HepG2 (cell line): ENCODE measurements around the gene RAD1. TPM values are rescaled to one million over a fixed set of nuclear protein-coding genes. Genes with fewer than 3 reads are reported as not detected.

Source experiments
- AGO2 ChIP-seq: fragments of 200-400 bp; formaldehyde crosslinking; optimal IDR thresholded peaks from 2 replicates; pipeline ENCODE3; 2017; ENCODE audit warnings: mild to moderate bottlenecking, low read depth, low read length, moderate library complexity
- AHR ChIP-seq: IDR thresholded peaks from 2 replicates; pipeline ENCODE4 v1.6.1; 2018; ENCODE audit warnings: missing genetic modification reagents, missing compliant biosample characterization
- ATF3 ChIP-seq: sonication (generic); formaldehyde crosslinking; IDR thresholded peaks from 2 replicates; pipeline ENCODE4 v1.4.0; 2020; ENCODE audit warnings: missing genetic modification reagents
- CSRNP2 ChIP-seq: sonication (generic); formaldehyde crosslinking; conservative IDR thresholded peaks from 2 replicates; pipeline ENCODE4 v1.8.0; 2022; ENCODE audit warnings: low read depth, missing genetic modification reagents
- DZIP1 ChIP-seq: sonication (generic); formaldehyde crosslinking; IDR thresholded peaks from 2 replicates; pipeline ENCODE4 v1.5.0; 2020; ENCODE audit warnings: mild to moderate bottlenecking, missing genetic modification reagents
- MYC ChIP-seq: sonication (generic); formaldehyde crosslinking; IDR thresholded peaks from 2 replicates; pipeline ENCODE4 v1.9.0; 2021; ENCODE audit warnings: missing genetic modification reagents, borderline replicate concordance
- NFATC3 ChIP-seq: sonication (generic); formaldehyde crosslinking; IDR thresholded peaks from 2 replicates; pipeline ENCODE4 v1.5.1; 2020; ENCODE audit warnings: mild to moderate bottlenecking, missing genetic modification reagents
- NFE2 ChIP-seq: sonication (generic); formaldehyde crosslinking; IDR thresholded peaks from 2 replicates; pipeline ENCODE4 v1.4.0; 2020; ENCODE audit warnings: missing genetic modification reagents
- NFE2L2 ChIP-seq: fragments of 150-350 bp; IDR thresholded peaks from 2 replicates; pipeline ENCODE4 v1.6.1; 2014; ENCODE audit warnings: low read length
- TBP ChIP-seq: sonication (generic); formaldehyde crosslinking; IDR thresholded peaks from 2 replicates; pipeline ENCODE4 v1.5.0; 2020; ENCODE audit warnings: missing genetic modification reagents
- ZBTB42 ChIP-seq: sonication (generic); formaldehyde crosslinking; IDR thresholded peaks from 2 replicates; pipeline ENCODE4 v1.5.0; 2020; ENCODE audit warnings: mild to moderate bottlenecking, missing genetic modification reagents
- ZNF160 ChIP-seq: sonication (generic); formaldehyde crosslinking; IDR thresholded peaks from 2 replicates; pipeline ENCODE4 v1.8.0; 2022; ENCODE audit warnings: mild to moderate bottlenecking, inconsistent platforms, missing genetic modification reagents
- ZNF263 ChIP-seq: sonication (generic); formaldehyde crosslinking; IDR thresholded peaks from 2 replicates; pipeline ENCODE4 v1.4.0; 2020; ENCODE audit warnings: missing genetic modification reagents
- ZNF510 ChIP-seq: sonication (generic); formaldehyde crosslinking; IDR thresholded peaks from 2 replicates; pipeline ENCODE4 v1.4.0; 2020; ENCODE audit warnings: low read depth, mild to moderate bottlenecking, missing genetic modification reagents
- ZNF7 ChIP-seq: IDR thresholded peaks from 2 replicates; pipeline ENCODE4 v1.6.1; 2016; ENCODE audit warnings: missing biosample characterization, missing genetic modification reagents
- ZNF75D ChIP-seq: sonication (generic); formaldehyde crosslinking; IDR thresholded peaks from 2 replicates; pipeline ENCODE4 v1.8.1; 2023; ENCODE audit warnings: missing genetic modification reagents, mild to moderate bottlenecking, borderline replicate concordance
- ZNF770 ChIP-seq: sonication (generic); formaldehyde crosslinking; IDR thresholded peaks from 2 replicates; pipeline ENCODE4 v1.5.0; 2020; ENCODE audit warnings: mild to moderate bottlenecking, missing genetic modification reagents
- polyA plus RNA-seq, 8 experiments: library from polyadenylated mRNA; depleted of rRNA in 3 of 8; stranded (reverse) in 7 of 8; unstranded in 1 of 8; fragments of >200 nt; fragmentation: Illumina TruSeq in 4 of 8; extraction: Trizol in 4 of 8; gene quantifications; 2 replicates each; pipeline versions ENCODE4 v1.2.1 to v1.2.3, GENCODE V29; 2011 to 2016; ENCODE audit warnings: low read depth in 4 of 8, missing spikeins in 1 of 8, mixed read lengths in 1 of 8; ENCODE audit not compliant: insufficient read depth in 1 of 8
- total RNA-seq, 5 experiments: library from RNA; depleted of rRNA; stranded (reverse); fragments of >200 nt; fragmentation: Illumina TruSeq; extraction: Trizol; gene quantifications; 2 replicates each; pipeline ENCODE4 v1.2.3, GENCODE V29; 2016; ENCODE audit warnings: low read depth in 1 of 5
- TF ChIP-seq, protein P1 (sequence below): sonication (generic); formaldehyde crosslinking; IDR thresholded peaks from 2 replicates; pipeline ENCODE4 v1.4.0; 2020; ENCODE audit warnings: low read depth, missing genetic modification reagents
- TF ChIP-seq, protein P2 (sequence below): sonication (generic); formaldehyde crosslinking; IDR thresholded peaks from 2 replicates; pipeline ENCODE4 v1.8.1; 2023; ENCODE audit warnings: missing genetic modification reagents, mild to moderate bottlenecking, borderline replicate concordance

Gene RAD1
- total and polyA plus RNA-seq, 2 of the 13 experiments (the other 11 are each of a cell fraction or from before 2014, with no cell fraction given), result 14.7 to 39.1 TPM

DNA sequence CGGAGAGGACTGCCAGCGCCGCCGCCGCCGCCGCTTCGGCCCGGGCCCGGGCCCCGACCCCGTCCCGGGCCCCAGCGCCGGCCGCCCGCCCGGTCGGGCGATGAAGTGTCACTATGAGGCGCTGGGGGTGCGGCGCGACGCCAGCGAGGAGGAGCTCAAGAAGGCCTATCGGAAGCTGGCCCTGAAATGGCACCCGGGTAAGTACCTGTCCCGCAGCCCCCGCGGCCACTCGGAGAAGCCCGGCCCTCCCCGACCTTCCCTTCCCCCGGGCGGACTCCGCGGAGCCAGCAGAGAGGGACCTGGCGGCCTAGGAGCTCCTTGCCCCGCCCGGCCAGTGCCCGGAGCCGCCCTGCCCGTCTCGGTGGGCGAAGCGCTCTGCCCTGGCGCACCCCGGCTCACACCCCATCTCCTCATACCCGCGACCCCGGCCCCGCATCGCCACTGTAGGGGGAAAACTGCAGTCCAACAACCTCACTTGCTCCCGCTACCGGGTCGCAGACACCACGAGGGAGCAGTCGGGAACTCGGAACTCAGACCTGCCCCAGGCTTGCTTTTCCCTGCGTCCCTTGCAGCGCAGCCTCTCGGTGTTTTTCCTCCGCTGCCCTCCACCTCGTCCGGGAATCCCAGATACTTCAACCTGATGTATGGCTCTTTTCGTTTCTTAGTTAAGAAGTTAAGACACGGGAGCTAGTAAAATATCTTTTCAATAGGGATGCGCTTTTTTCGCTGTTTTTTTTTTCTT is 14.6 kb upstream of the RAD1 start (continued):
- TF ChIP-seq, protein P1, sequence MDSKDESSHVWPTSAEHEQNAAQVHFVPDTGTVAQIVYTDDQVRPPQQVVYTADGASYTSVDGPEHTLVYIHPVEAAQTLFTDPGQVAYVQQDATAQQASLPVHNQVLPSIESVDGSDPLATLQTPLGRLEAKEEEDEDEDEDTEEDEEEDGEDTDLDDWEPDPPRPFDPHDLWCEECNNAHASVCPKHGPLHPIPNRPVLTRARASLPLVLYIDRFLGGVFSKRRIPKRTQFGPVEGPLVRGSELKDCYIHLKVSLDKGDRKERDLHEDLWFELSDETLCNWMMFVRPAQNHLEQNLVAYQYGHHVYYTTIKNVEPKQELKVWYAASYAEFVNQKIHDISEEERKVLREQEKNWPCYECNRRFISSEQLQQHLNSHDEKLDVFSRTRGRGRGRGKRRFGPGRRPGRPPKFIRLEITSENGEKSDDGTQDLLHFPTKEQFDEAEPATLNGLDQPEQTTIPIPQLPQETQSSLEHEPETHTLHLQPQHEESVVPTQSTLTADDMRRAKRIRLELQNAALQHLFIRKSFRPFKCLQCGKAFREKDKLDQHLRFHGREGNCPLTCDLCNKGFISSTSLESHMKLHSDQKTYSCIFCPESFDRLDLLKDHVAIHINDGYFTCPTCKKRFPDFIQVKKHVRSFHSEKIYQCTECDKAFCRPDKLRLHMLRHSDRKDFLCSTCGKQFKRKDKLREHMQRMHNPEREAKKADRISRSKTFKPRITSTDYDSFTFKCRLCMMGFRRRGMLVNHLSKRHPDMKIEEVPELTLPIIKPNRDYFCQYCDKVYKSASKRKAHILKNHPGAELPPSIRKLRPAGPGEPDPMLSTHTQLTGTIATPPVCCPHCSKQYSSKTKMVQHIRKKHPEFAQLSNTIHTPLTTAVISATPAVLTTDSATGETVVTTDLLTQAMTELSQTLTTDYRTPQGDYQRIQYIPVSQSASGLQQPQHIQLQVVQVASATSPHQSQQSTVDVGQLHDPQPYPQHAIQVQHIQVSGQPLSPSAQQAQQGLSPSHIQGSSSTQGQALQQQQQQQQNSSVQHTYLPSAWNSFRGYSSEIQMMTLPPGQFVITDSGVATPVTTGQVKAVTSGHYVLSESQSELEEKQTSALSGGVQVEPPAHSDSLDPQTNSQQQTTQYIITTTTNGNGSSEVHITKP (CRISPR knock-in tag), result no peak
- TF ChIP-seq NFE2L2 (no peak), ATF3 (peak; percentile 16; the same call in 1 of the 2 replicates), NFATC3 (no peak), DZIP1 (CRISPR knock-in tag) (no peak), ZNF75D (CRISPR knock-in tag) (no peak), AHR (CRISPR knock-in tag) (no peak), ZNF7 (CRISPR knock-in tag) (no peak), AGO2 (no peak), ZNF160 (CRISPR knock-in tag) (no peak; the same call in 1 of the 2 replicates), MYC (CRISPR knock-in tag) (peak; percentile 63; the same call in 1 of the 2 replicates), ZBTB42 (no peak), CSRNP2 (CRISPR knock-in tag) (no peak), TBP (no peak), NFE2 (no peak), ZNF263 (CRISPR knock-in tag) (no peak), ZNF770 (CRISPR knock-in tag) (no peak), ZNF510 (CRISPR knock-in tag) (0 out of 2 replicates have a peak, but pooled peaks have one; percentile 24)
- TF ChIP-seq, protein P2, sequence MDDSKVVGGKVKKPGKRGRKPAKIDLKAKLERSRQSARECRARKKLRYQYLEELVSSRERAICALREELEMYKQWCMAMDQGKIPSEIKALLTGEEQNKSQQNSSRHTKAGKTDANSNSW (CRISPR knock-in tag), result no peak
